Large intestine (tissue), 12 donors: ENCODE measurements around the gene SH2B2. TPM values are rescaled to one million over a fixed set of nuclear protein-coding genes. Genes with fewer than 3 reads are reported as not detected.

Source experiments
- DNase-seq, 2 donors: peaks; one replicate each; pipeline versions ENCODE4 v3.0.0 to v3.0.0-alpha.2; 2013
- H3K27ac ChIP-seq: one replicate; pipeline ENCODE4 v1.5.1; 2013; ENCODE audit warnings: low read length
- H3K27me3 ChIP-seq: 2 replicates; pipeline ENCODE4 v1.6.1; 2013; ENCODE audit warnings: low read length; ENCODE audit not compliant: control insufficient read depth, insufficient read depth
- H3K36me3 ChIP-seq: 2 replicates; pipeline ENCODE4 v1.6.1; 2013; ENCODE audit warnings: low read length; ENCODE audit not compliant: control insufficient read depth, insufficient read depth
- H3K4me1 ChIP-seq: one replicate; pipeline ENCODE4 v1.6.1; 2013; ENCODE audit warnings: low read length; ENCODE audit not compliant: control insufficient read depth, insufficient read depth
- H3K4me3 ChIP-seq: one replicate; pipeline ENCODE4 v1.5.1; 2013; ENCODE audit warnings: low read length
- H3K9me3 ChIP-seq: one replicate; pipeline ENCODE4 v1.6.1; 2013; ENCODE audit warnings: mild to moderate bottlenecking, low read depth, low read length, moderate library complexity; ENCODE audit not compliant: control insufficient read depth
- WGBS: methylation state at CpG from one replicate; pipeline ENCODE4 v1.1.5; 2013; ENCODE audit warnings: low lambda C conversion rate; ENCODE audit not compliant: insufficient coverage; 5-methylcytosine and 5-hydroxymethylcytosine counted together
- long read RNA-seq, 11 donors: transcript quantifications; one replicate each; lab custom pipeline, GENCODE V29; 2026
- polyA plus RNA-seq: library from polyadenylated mRNA; unstranded; fragments of 120-200 nt; gene quantifications from one replicate; pipeline ENCODE4 v1.2.1, GENCODE V29; 2013

SH2B2 gene
- polyA plus RNA-seq = 1.6 TPM
- long read RNA-seq, donor 1 = 0 reads
- long read RNA-seq, donor 2, partial matches to known transcripts = 0 of 1 reads
- long read RNA-seq, donor 2, other reads (novel, unspliced or antisense) = 0 of 1 reads
- long read RNA-seq, donor 3 = 0 reads
- long read RNA-seq, donor 4 = 0 reads
- long read RNA-seq, donor 5 = 0 reads
- long read RNA-seq, donor 6, partial matches to known transcripts = 0 of 1 reads
- long read RNA-seq, donor 6, other reads (novel, unspliced or antisense) = 0 of 1 reads
- long read RNA-seq, donor 7 = 0 reads
- long read RNA-seq, donor 8 = 0 reads
- long read RNA-seq, donor 9 = 0 reads
- long read RNA-seq, donor 10 = 0 reads
- long read RNA-seq, donor 11 = 0 reads

- peaks cover 5% of the 10 kb centered on the region for H3K9me3 ChIP-seq
- peak within 1 kb of the TSS; percentile 67 for H3K4me3 ChIP-seq
- H3K27ac ChIP-seq = peak within 1 kb of the TSS; percentile 42
- WGBS = no CpG with 5 or more reads among the region's 116 CpGs
- peaks cover 4% of the 10 kb centered on the region for H3K27me3 ChIP-seq
- H3K4me1 ChIP-seq = peaks cover 16% of the 10 kb centered on the region
- peak; percentile 65 to 82 for DNase-seq
- H3K36me3 ChIP-seq = no peaks in the 10 kb centered on the region
Observed at GRCh38 chr7:102286237-102287110, at the start of gene SH2B2. Gene SH2B2 (plus strand): TSS chr7:102286868. CDS start chr7:102300551, 13,683 bp downstream.

GRCh38 chr7:102239206-102239820 is 47.4 kb upstream of the SH2B2 start:
- H3K27ac ChIP-seq = no peak overlapping the region
- 100% methylated on average over 3 of the region's 35 CpGs for WGBS
- no peaks in the 10 kb centered on the region for H3K9me3 ChIP-seq
- peaks cover 60% of the 10 kb centered on the region for H3K36me3 ChIP-seq
- peaks cover 12% of the 10 kb centered on the region for H3K4me1 ChIP-seq
- no peaks in the 10 kb centered on the region for H3K27me3 ChIP-seq
- DNase-seq = no peak
- H3K4me3 ChIP-seq = no peak overlapping the region

- H3K4me3 ChIP-seq = no peak overlapping the region
- H3K4me1 ChIP-seq = peaks cover 9% of the 10 kb centered on the region
- peaks cover 55% of the 10 kb centered on the region for H3K36me3 ChIP-seq
- H3K9me3 ChIP-seq = no peaks in the 10 kb centered on the region
- peak; percentile 70 to 86 for DNase-seq
- no CpG with 5 or more reads among the region's 8 CpGs for WGBS
- no peak overlapping the region for H3K27ac ChIP-seq
- no peaks in the 10 kb centered on the region for H3K27me3 ChIP-seq
Observed at GRCh38 chr7:102241431-102241830, 45.2 kb upstream of the SH2B2 start.

GRCh38 chr7:102244601-102245000 is 42.1 kb upstream of the SH2B2 start:
- Histone ChIP-seq H3K36me3 (peaks cover 50% of the 10 kb centered on the region), H3K4me3 (no peak overlapping the region), H3K4me1 (peaks cover 7% of the 10 kb centered on the region), H3K27ac (no peak overlapping the region), H3K9me3 (no peaks in the 10 kb centered on the region), H3K27me3 (no peaks in the 10 kb centered on the region)
- no CpG with 5 or more reads among the region's 4 CpGs for WGBS
- no peak for DNase-seq

GRCh38 chr7:102248081-102248455 is 38.6 kb upstream of the SH2B2 start:
- H3K27me3 ChIP-seq = no peaks in the 10 kb centered on the region
- no peak for DNase-seq
- no peaks in the 10 kb centered on the region for H3K4me1 ChIP-seq
- no peak overlapping the region for H3K4me3 ChIP-seq
- peaks cover 37% of the 10 kb centered on the region for H3K36me3 ChIP-seq
- H3K27ac ChIP-seq = no peak overlapping the region
- no peaks in the 10 kb centered on the region for H3K9me3 ChIP-seq
- WGBS = no CpG with 5 or more reads among the region's 14 CpGs

GRCh38 chr7:102248456-102249395 is 37.9 kb upstream of the SH2B2 start:
- Histone ChIP-seq H3K4me3 (no peak overlapping the region), H3K36me3 (peaks cover 39% of the 10 kb centered on the region), H3K27me3 (no peaks in the 10 kb centered on the region), H3K9me3 (no peaks in the 10 kb centered on the region), H3K27ac (no peak overlapping the region), H3K4me1 (no peaks in the 10 kb centered on the region)
- DNase-seq = no peak
- no CpG with 5 or more reads among the region's 117 CpGs for WGBS

- DNase-seq = no peak
- peaks cover 33% of the 10 kb centered on the region for H3K36me3 ChIP-seq
- peaks cover 3% of the 10 kb centered on the region for H3K9me3 ChIP-seq
- H3K27ac ChIP-seq = no peak overlapping the region
- no peaks in the 10 kb centered on the region for H3K4me1 ChIP-seq
- H3K27me3 ChIP-seq = no peaks in the 10 kb centered on the region
- no peak overlapping the region for H3K4me3 ChIP-seq
- WGBS = 87% methylated on average over 4 of the region's 7 CpGs
Observed at GRCh38 chr7:102251531-102252365, 34.9 kb upstream of the SH2B2 start.

- no peaks in the 10 kb centered on the region for H3K4me1 ChIP-seq
- WGBS = no CpG with 5 or more reads among the region's 11 CpGs
- no peaks in the 10 kb centered on the region for H3K27me3 ChIP-seq
- DNase-seq = no peak
- H3K9me3 ChIP-seq = peaks cover 3% of the 10 kb centered on the region
- no peak overlapping the region for H3K4me3 ChIP-seq
- H3K36me3 ChIP-seq = peaks cover 31% of the 10 kb centered on the region
- no peak overlapping the region for H3K27ac ChIP-seq
Observed at GRCh38 chr7:102252366-102252982, 34.2 kb upstream of the SH2B2 start.
